Hepatocyte (in vitro differentiated cells): Measurements from ENCODE around the gene TUB.

ENCODE experiments used
- CTCF ChIP-seq: fragments of 200-600 bp; sonication (generic); IDR thresholded peaks from 2 replicates; pipeline ENCODE4 v1.5.1; 2016; ENCODE audit warnings: antibody characterized with exemption, mild to moderate bottlenecking; ENCODE audit not compliant: poor library complexity
- EZH2 ChIP-seq: fragments of 200-600 bp; sonication (generic); IDR thresholded peaks from 2 replicates; pipeline ENCODE4 v1.6.1; 2016; ENCODE audit warnings: antibody characterized with exemption, mild to moderate bottlenecking, borderline replicate concordance
- EZH2phosphoT487 ChIP-seq: fragments of 200-600 bp; sonication (generic); IDR thresholded peaks from one replicate; pipeline ENCODE4 v1.6.1; 2018; ENCODE audit warnings: antibody characterized with exemption, mild to moderate bottlenecking, low read depth, moderate library complexity; ENCODE audit not compliant: unreplicated experiment, severe bottlenecking

DNA sequence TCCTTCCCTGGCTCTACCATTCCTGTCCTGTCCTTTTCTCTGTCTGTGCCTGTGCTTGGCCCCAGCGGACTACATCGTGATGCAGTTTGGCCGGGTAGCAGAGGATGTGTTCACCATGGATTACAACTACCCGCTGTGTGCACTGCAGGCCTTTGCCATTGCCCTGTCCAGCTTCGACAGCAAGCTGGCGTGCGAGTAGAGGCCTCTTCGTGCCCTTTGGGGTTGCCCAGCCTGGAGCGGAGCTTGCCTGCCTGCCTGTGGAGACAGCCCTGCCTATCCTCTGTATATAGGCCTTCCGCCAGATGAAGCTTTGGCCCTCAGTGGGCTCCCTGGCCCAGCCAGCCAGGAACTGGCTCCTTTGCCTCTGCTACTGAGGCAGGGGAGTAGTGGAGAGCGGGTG, 20.4 kb downstream of the TUB start:
- TF ChIP-seq CTCF (no peak), EZH2 (no peak), EZH2phosphoT487 (no peak)
